GM12892 (cell line): Measurements from ENCODE around the gene ALG9.

Source experiments
- POLR2A ChIP-seq: IDR thresholded peaks from 2 replicates; pipeline ENCODE4 v1.6.1; 2011; ENCODE audit warnings: low read depth, low read length, control low read depth
- POLR2AphosphoS5 ChIP-seq: IDR thresholded peaks from 2 replicates; pipeline ENCODE4 v1.6.1; 2011; ENCODE audit warnings: low read depth, low read length, control low read depth

DNA sequence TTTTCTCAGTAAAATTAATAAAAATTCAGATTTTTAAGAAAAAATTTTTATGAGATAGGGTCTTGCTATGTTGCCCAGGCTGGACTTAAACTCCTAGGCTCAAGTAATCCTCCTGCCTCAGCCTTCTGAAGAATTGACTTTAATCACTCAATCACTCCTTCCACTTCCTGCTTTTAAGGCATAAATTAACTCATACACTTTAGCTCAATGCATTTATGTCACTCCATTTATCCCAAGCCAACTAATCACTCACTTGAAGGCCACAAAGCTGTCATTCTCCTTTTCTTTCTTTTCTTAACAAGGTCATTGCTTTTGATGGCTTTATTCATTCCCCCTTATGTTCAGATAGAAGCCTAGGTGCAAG, 877 bp downstream of the ALG9 start:
- TF ChIP-seq POLR2A (no peak), POLR2AphosphoS5 (no peak)
